HG03565 (cell line): ENCODE results near the gene DHRS9.
"Not testable (repeated sequence)": the region's sequence is repeated elsewhere in the genome, so short reads cannot be mapped to it uniquely, and the experiment has no call there.

Experiments
- ATAC-seq: cut with Tn5 transposase; IDR thresholded peaks from one replicate; pipeline ENCODE4 v1.9.1; 2021; ENCODE audit warnings: mild to moderate bottlenecking, moderate library complexity; ENCODE audit not compliant: unreplicated experiment

DHRS9 gene

DNA sequence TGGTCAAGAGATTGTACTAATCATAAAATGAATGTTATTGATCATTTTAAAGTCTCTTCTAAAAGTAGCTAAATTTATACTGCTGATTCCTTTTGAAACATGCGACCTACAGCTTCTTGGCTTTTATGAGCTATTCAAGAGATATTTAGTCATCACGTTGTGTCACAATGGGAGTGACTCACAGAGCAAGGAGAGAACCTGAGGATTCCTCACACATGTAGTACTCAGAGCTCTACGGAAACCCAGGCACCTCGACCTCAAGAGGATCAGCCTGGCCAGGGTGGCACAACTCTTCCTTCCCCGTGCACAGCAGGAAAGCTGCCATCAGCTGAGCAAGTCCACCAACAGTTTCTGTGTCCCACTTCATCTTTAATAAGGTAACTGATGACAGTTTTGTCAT is at the start of gene DHRS9:
Gene DHRS9 (plus strand): TSS at position 223 of the 400 bp plus-strand sequence. CDS start 12,019 bp downstream, outside the sequence.
- ATAC-seq: no peak

DNA sequence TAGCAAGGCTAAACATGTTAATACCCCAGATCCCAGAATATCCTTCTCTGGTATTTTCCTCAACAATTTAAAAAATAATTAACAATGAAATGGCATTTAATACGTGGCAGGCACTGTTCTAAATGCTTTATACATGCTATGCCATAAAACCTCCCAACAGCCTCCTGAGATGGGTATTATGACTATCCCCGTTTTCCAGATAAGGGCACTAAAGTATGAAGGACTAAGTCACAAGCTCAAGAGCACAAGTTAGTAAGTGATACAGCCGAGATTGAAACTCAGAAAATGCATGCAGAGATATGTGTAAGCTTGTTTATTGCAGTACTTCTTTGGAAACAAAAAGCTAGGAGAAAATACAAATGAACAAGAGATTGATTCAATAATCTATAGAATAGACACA is 46.2 kb upstream of the DHRS9 start:
- ATAC-seq: no peak

DNA sequence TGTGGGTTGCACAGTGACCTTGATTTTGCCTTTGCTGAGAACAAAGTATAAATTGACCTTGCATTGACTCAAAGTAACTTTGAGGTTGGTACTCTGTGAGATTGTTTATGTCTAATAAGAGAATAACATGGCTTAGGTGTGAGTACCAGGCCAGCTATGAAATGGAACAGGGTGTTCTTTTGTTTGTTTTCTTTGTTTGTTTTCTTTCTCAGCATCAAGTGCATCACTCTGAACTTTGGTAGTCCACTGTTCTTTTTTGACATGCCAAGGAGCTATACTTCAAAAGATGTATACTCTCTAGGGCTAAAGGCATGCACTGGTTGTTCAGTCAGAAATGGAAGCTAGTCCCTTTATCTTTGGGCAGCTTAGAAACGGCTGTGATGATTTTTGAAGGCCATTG is 43.3 kb upstream of the DHRS9 start:
- no peak for ATAC-seq

DNA sequence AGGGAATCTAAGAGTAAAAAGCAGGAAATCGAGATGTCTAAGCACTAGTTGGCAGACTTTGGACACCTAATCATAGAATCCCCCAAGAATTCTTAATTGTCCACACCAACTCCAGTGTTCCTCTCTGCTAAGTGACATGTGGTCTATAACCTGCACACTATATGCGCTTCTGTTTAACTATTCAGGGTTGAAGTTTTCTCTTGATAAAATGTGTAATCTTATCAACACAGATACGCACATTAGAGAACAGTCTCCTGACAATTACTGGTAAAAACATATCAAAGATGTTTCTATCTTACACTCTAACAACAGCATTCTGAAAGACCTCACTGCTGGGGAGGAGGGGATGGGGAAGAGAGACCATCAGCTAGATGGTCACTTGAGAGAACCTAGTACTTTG is 42.1 kb upstream of the DHRS9 start:
- no peak for ATAC-seq

DNA sequence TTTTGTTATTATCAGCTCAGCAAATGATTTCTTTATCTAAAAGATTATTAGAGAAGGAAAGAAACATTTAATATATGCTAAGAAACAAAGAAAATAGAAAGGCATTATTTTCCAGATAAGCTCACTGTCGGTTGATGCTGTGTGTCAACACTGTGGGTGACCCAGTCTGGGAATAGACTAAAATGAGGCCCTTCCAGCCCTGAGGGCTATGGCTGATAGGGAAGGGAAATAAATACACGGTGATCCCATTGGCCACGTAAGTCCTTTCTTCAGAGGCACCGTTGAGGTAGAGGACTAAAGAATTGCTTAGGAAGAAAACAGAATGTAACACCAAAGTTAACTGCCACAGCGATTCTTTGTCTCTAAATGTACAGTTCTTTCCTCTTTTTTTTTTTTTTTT is 40.0 kb upstream of the DHRS9 start:
- no peak for ATAC-seq

DNA sequence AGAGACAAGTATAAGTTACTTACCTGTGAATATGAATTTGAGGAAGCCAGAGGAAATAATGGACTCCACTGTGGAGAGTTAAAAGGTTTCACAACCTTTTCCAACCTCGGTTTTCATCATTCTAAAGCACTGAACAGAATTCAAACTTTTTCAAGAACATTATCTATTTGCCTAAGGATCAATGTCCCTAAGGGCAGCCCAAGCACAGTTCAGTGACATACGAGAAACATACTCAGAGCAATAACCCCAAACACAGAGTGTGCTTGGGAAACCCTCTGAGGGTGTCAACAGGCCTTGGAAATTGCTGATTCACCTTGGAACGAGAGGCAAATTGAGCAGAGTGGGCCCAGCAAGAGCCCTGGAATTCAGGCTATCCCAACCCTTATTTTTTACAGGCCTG is 38.2 kb upstream of the DHRS9 start, which contains the start of gene ABCB11:
Gene ABCB11 (minus strand): TSS at position 123 of the 400 bp plus-strand sequence. CDS start 13,199 bp downstream, outside the sequence.
- no peak for ATAC-seq

DNA sequence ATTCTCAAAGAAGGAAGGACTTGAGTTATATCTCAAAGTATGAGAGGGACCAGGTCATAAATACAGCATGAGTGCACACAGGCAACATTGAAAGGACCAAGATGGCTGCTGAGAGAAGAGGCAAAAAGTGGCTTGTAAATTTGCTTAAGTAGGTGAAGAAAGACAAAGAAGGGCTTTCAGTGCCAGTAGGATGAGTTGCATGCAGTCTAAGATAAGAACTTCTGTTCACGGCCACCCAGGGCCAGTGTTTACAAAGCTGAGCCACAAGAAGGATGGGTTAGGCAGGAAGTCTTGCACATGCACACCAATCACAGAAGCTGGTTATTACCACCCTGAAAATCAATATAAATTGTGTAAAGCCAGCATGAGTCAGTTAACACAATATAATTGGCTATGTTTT is 35.1 kb upstream of the DHRS9 start:
- no peak for ATAC-seq

DNA sequence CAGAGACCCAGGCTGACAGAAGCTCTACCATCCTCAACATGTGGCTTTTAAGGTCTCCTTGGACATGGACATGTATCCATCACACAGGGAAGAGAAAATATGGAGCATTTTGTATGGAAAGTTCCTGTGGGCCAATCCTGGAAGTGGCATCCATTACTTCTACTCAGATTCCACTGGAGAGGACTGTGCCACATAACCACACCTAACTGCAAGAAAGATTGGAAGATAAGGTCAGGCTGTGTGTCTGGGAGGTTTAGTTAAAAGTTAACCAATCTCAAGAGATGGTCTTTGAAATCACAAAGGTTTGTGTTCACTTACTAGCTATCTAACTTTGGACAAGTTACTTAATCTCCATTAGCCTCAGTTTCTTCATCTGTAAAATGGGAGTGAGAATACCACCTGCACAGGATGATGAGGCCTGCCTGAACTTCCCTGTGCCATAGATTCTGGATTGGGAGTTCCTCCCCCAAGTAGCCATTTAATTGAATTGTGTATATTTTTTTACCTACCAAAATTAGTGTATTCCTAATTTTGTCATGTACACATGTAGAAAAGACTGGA is 34.3 kb upstream of the DHRS9 start:
- no peak for ATAC-seq

DNA sequence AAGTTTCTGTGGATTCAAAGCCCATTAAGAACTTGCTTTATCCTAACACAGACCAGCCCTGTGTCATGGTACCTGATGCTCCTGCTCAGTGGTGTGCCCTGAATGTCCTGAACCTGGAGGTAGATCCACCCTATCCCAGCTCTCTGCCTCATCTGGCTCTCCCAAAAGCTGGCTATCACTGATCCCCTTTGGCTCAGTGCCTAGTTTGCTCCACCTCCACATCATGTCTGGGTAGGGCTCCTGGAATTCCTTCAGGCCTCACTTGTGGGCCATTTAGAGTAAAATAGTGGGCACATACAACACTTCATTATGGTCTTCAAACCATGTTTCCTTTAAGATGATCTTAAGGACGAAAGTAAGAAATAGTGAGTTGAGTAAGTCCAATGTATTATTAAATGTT is 33.5 kb upstream of the DHRS9 start:
- ATAC-seq: no peak

DNA sequence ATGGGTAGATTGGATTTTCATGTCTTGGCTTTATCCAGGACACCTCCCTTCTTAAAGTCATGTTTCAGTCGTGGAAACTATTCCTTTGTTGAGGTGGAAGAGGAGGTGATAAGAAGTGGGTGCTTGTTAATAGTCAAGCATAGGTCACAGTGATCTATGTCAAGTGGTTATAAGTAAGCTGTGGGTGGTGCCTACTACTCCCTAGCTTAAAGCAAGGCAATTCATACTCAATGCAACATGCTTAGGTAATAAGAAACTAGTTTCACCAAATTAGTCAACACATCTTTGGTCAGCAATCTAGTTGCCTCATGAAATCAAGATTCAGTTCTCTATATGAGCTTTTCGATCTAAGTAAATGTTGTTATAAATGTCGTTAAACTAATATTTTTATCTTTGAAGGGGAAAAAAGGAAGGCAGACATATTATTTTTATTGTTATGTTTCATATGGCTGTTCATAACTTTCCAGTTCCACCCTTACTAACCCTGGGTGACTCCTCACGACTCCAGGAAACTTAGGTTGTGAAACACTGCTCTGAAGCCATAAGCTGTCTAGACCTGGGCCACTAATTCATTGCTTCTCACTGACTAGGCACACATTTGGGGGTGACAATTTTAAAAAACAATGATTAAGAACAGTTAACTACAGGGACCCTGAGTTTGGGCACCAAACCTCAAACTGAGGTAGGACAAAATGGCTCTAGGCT is 32.5 kb upstream of the DHRS9 start:
- ATAC-seq: peak; percentile 44

DNA sequence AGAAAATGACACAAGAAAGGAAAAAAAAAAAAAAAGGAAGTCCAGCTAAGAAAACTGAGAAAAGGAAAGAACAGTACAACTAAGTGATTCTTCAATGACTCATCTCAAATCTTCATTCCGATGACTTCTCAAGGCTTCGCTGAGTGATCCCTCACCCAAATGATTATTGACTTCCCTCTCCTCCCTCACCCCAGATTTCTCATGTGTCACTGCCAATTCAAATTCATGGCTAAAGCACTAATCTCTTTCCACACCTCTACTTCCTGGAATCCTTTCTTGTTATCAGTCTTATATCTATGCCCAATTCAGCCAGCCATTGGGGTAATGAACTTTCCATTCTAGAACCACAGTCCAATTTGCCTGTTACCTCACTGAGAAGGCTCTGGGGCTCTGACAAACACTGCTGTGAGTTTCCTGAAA is 31.0 kb upstream of the DHRS9 start:
- peak; percentile 63 for ATAC-seq

DNA sequence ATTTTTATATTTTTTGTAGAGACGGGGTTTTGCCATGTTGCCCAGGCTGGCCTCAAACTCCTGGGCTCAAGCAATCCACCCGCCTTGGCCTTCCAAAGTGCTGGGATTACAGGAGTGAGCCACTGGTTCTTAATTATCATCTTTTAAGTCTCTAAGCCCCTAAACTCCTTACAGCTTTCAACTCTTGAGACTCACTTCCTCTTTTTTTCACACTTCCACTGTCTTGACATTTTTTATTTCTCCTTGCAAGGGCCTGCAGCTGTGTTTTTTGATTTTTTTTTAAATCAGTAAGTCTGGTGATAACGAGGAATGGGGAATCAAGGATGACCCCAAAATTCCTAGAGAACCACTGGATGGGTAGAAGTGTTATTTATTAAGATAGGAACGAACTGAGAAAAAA is 29.7 kb upstream of the DHRS9 start:
- no peak for ATAC-seq

DNA sequence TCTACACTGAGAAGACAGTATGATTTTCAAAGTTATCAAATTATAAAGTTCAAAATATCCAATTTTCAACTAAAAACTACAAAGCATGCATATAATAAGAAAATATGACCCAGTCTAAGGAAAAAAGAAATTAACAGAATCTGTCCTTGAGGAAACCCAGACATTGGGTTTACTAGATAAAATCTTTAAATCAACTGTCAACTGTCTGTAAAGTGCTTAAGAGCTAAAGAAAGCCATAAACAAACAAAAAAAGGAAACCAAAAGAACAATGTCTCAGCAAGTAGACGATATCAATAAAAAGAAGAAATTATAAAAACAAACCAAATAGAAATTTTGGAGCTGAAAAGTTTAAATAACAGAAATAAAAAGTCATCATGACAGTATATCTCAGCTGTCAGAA is 27.8 kb upstream of the DHRS9 start:
- no peak for ATAC-seq

DNA sequence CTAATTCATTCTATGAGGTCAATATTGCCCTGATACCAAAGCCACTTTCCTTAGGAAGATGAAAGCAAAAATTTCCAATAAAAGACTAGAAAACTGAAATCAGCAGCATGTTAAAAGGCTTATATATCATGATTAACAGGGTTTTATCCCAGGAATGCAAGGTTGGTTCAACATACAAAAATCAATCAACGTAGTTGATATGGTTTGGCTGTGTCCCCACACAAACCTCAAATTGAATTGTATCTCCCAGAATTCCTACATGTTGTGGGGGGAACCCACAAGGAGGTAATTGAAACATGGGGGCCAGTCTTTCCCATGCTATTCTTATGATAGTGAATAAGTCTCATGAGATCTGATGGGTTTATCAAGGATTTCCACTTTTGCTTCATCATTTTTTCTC is 26.5 kb upstream of the DHRS9 start:
- ATAC-seq: no peak

DNA sequence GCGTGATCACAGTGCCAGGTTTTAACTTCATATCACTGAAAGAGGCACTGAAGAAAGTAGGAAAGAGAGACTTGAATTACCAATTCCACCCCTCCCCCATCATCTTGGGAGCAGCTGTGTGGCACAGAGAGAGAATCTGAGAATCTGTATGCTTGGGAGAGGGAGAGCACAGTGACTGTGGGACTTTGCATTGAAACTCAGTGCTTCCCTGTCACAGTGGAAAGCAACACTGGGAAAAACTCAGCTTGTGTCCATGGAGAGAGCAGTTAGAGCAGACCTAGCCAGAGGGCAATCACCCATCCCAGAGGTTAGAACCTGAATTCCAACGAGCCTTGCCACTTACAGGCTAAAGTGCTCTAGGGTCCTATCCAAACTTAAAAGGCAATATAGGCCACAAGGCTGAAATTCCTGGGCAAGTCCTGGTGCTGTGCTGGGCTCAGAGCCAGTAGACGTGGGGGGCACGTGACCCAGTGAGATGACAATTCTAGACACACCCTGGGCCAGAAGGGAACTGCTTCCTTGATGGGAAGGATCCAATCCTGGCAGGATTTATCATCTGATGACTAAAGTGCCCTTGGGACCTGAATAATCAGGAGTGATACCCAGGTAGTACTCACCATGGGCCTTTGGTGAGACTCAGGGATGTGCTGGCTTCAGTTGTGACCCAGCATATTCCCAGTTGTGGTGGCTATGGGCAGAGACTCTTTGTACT is 22.8 kb upstream of the DHRS9 start:
- no peak for ATAC-seq

DNA sequence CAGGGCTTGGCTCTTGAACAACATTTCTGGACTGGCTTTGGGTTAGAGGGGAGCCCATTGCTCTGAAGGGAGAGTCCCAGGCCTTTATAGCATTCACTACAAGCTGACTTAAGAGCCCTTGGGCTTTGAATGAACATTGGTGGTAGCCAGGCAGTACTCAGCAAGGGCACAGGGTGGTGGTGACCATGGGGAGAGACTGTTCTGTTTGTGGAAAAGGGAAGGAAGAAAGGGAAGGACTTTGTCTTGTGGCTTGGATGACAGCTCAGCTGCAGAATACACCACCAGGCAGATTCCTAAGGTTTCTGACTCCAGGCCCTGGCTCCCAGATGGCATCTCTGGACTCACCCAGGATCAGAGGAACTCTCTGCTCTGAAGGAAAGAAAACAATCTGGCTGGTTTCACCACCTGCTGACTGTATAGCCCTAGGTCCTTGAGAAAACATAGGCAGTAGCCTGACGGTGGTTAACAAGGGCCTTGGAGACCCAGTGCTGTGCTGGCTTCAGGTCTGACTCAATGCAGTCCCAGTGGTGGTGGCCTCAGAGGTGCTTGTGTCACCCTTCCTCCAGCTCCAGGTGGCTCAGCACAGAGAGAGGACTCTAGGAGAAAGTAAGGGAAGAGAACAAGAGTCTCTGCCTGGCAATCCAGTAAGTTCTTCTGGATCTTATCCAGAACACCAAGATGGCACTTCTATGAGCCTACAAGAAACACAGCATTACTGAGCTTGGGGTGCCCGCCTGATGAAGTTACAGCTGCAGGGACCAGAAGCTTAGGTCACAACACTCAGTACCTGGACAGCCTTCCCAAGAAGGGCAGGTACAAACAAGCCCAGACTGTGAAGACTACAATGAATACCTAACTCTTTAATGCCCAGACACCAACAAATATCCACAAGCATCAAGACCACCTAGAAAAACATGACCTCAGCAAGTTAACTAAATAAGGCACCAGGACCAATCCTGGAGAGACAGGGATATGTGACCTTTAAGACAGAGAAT is 21.8 kb upstream of the DHRS9 start:
- ATAC-seq: no peak

DNA sequence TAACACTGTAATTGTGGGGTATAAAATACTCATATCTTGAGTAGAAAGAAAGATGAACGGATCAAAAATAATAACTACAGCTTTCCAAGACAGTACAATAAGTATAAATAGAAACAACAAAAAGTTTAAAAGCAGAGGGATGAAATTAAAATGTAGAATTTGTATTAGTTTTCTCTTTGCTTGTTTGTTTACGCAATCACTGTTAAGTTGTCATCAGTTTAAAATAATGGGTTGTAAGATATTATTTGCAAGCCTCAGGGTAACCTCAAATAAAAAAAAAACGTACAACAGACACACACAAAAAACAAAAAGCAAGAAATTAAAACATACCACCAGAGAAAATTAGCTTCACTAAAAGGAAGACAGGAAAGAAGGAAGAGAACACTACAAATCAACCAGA is 20.2 kb upstream of the DHRS9 start:
- no peak for ATAC-seq

DNA sequence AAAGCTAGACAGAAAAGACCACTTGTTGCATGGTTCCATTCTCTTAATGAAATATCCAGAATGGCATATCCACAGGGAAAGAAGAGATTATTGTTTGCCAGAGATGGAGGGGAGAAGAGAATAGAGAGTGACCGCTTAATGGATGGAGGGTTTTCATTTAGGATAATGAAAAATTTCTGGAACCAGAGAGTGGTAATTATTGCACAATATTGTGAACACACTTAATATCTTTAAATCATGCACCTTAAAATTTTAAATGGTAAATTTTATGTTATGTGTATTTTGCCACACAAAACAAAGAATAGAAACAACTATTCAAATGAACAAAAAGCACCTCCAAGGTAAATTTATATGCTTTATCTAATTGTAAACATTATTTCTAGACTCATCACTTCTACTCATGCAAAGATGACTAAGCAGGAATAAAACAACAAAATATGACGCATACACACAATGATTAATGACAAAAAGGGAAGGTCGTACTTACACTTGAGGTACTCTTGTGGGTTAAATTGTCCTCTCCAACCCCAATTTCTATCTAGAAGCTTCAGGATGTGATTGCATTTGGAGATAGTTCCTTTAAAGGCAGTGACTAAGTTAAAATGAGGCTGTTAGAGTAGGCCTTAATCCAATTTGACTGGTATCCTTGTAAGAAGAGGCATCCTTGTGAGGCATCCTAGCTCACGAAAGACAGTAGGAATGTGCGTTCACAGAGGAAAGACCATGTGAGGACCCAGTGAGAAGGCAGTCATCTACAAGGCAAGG is 18.7 kb upstream of the DHRS9 start:
- no peak for ATAC-seq

DNA sequence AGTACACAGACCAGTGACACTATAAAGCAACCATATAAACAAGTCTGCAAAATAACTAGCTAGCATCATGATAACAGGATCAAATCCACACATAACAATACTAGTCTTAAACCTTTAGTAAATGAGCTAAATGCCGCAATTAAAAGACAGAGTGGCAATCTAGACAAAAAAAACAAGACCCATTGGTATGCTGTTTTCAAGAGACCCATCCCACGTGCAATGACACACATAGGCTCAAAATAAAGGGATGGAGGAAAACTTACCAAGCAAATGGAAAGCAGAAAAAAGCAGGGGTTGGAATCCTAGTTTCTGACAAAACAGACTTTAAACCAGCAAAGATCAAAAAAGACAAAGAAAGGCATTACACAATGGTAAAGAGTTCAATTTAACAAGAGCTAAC is 14.8 kb upstream of the DHRS9 start:
- not testable (repeated sequence) for ATAC-seq

DNA sequence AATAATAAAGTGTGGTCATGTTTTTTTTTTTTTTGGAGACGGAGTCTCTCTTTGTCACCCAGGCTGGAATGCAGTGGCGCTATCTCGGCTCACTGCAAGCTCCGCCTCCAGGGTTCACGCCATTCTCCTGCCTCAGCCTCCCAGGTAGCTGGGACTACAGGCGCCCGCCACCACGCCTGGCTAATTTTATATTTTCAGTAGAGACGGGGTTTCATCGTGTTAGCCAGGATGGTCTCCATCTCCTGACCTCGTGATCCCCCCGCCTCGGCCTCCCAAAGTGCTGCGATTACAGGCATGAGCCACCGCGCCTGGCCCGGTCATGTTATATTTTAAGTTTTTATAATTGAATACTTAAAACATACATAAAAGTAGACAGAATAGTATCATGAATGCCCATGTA is 5.2 kb upstream of the DHRS9 start:
- not testable (repeated sequence) for ATAC-seq
